Measurements from ENCODE around the gene GDA.
A peak's percentile ranks its signal among the peaks of the same experiment; 100 is the strongest.
"Not testable (repeated sequence)": the region's sequence is repeated elsewhere in the genome, so short reads cannot be mapped to it uniquely, and the experiment has no call there.

GDA gene

GRCh38 chr9:72211047-72211446 lies 61.8 kb downstream of the GDA start:
- DNase-seq, result no peak

GRCh38 chr9:72213906-72214305 lies 64.7 kb downstream of the GDA start:
- DNase-seq, result no peak

GRCh38 chr9:72217306-72217842 lies 68.1 kb downstream of the GDA start:
- no peak for DNase-seq

DNA sequence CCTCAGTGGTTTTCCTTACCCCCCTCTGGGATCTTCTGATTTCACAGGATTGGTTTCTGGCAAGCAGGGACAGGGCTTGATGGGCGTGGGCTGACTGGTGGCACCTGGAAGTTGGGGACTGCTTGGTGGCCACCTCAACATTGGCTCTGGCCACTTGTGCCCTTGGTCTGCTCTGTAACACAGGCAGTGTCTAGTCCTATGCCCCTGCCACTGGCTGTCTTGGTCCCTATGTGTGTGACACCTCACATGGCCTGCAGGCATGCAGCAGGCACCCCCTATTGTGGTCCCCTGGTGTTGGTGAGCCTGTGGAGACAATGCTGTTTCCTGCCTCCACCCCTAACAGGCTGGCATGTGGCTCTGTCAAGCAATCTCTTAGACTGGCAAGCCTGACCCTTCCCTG lies 71.3 kb downstream of the GDA start:
- DNase-seq, result no peak

DNA sequence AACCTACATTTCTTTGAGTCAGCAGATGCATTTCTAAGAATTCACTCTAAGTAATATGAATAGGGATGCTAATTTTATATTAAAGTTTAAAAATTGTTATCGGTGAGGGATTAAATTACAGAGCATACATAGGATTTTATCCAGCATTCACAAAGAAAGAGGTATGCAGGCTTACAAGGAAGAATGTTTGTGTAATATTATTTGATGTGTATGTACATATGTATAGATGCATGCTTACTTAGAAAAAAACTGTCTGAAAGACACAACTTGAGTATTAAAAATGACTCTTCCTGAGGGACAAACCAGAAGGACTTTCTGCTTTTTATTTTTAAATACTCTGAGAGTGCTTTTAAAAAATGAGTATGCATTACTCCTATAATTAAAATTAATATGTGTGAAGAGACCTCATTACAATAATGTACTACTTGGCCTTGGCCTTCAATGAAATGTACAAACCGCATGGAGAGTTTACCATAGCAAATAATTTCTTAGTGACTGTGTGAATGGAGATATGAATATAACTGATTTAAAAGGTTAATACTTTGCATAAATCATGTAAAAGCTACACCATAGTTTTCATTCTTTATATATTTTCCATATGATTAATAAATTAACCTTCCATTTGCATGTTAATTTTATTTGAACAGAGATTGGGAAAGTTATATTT lies 77.0 kb downstream of the GDA start:
- DNase-seq, result no peak

GRCh38 chr9:72228282-72228681 lies 79.0 kb downstream of the GDA start:
- no peak for DNase-seq

- no peak for DNase-seq
These were observed 83.5 kb downstream of the GDA start for GRCh38 chr9:72232778-72233177.

GRCh38 chr9:72247549-72247948 lies 98.3 kb downstream of the GDA start:
- DNase-seq, result no peak

DNA sequence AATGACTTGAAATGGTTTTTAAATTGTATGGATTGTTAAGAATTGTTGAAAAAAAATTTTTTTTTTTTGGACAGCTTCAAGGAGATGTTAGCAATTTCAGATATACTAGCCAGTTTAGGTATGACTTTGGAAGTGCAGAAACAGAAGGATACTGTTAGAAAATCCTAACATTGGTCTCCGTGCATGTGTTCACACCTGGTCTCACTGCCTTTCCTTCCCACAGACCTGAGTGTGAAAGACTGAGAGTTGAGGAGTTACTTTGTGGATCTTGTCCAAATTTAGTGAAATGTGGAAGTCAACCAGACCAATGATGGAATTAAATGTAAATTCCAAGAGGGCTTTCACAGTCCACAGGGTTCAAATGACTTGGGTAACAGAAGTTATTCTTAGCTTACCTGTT lies 102.3 kb downstream of the GDA start:
- no peak for DNase-seq

DNA sequence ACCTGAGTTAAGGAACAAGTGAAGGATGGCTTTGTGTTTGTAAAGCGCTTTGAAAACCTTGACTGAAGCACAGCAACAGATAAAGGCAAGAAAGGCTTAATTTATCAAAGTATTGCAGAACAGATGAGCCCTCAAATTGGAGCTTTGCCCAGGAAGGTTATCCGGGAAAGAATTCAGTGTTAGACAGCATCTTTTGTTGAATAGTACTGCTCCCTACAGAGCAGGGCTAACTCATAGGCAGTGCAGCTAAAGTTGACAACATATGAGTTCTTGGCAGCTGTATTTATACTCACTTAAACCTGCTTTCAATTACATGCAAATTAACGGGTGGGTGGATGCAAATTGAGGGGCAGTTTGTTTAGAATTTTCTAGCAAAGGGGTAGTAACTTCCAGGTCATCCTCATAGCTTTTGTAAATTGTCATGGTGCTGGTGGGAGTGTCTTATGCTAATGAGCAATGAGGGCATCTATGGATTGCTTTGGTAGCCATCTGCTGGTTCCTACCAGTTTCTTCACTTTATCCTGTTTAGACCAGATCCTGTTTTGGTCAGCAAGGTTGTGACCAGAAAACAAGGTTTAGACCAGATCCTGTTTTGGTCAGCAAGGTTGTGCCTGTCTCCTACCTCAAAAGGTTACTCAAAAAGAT lies 105.8 kb downstream of the GDA start:
- DNase-seq, result no peak

- no peak for DNase-seq
These were observed 106.3 kb downstream of the GDA start for GRCh38 chr9:72255569-72255968.

GRCh38 chr9:72256931-72257330 lies 107.7 kb downstream of the GDA start:
- DNase-seq, result no peak

- no peak for DNase-seq
These were observed 108.6 kb downstream of the GDA start for GRCh38 chr9:72257814-72258213.

GRCh38 chr9:72262063-72262462 lies 112.8 kb downstream of the GDA start:
- DNase-seq, result no peak

DNA sequence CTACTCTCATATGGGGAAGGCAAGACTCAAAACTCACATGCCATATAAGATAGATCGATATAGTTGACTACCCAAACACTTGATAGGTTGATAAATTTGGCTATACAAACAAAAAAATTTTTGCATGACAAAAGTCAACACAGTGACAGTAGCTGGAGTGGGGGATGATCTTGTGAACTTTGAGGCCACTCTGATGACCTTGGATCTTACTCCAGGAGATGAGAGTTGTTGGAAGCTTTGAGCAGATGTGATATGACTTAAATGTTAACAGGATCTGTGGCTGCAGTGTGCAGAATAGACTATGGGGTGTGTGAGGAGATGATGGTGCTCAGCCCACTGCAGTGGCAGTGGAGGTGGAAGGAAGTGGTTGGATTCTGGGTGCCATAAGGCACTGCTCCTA lies 114.3 kb downstream of the GDA start:
- no peak for DNase-seq

- DNase-seq, result no peak
These were observed 119.7 kb downstream of the GDA start for GRCh38 chr9:72268961-72269360.

GRCh38 chr9:72270359-72270758 lies 121.1 kb downstream of the GDA start:
- not testable (repeated sequence) for DNase-seq

GRCh38 chr9:72271613-72272478 lies 122.6 kb downstream of the GDA start:
- DNase-seq, result peak; percentile 53

DNA sequence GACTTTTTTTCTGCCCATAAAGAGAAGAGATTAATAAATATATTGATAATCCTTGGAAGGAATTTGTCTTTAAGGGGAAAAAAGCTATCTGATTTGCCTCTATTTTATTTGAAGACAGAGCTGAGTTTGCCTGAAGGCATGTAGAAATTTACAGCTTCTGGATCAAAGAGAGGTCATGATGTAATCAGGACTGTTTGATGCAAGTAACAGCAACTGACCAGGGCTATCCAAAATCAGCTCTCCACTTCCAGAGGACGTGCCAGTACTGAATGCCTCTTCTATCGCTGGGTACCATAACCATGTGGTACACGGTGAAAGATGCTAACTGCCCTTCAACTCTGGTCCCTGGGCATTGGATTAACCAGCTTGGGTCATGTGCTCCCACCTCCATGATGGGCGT lies 125.2 kb downstream of the GDA start:
- no peak for DNase-seq

- no peak for DNase-seq
These were observed 125.7 kb downstream of the GDA start for GRCh38 chr9:72274916-72275315.

- no peak for DNase-seq
These were observed 127.2 kb downstream of the GDA start for GRCh38 chr9:72276429-72276828.

GRCh38 chr9:72278959-72279358 lies 129.7 kb downstream of the GDA start:
- DNase-seq, result no peak

- peak; percentile 69 for DNase-seq
These were observed 131.8 kb downstream of the GDA start for GRCh38 chr9:72280913-72281500.

Data from CD4-positive, alpha-beta T cell treated with Interleukin-21 for 1 hour (primary cell).